Chondrocyte (in vitro differentiated cells): ENCODE results near the gene KIF12. TPM values are rescaled to one million over a fixed set of nuclear protein-coding genes. Genes with fewer than 3 reads are reported as not detected.

ENCODE experiments used
- DNase-seq: peaks from one replicate; pipeline ENCODE4 v3.0.0; 2021; ENCODE audit warnings: mixed read lengths, low spot score
- H3K27ac Mint-ChIP-seq: one replicate; pipeline ENCODE4 v1.8.0; 2021; ENCODE audit warnings: mild to moderate bottlenecking, moderate library complexity, mixed read lengths; ENCODE audit not compliant: unreplicated experiment
- H3K27me3 Mint-ChIP-seq: 2 replicates; pipeline ENCODE4 v1.8.0; 2021; ENCODE audit warnings: low read depth, mixed read lengths
- H3K36me3 Mint-ChIP-seq: 2 replicates; pipeline ENCODE4 v1.8.0; 2021; ENCODE audit warnings: low read depth, mixed read lengths
- H3K4me1 Mint-ChIP-seq: 2 replicates; pipeline ENCODE4 v1.8.0; 2021; ENCODE audit warnings: low read depth, mild to moderate bottlenecking, mixed read lengths
- H3K4me3 Mint-ChIP-seq: one replicate; pipeline ENCODE4 v1.8.0; 2021; ENCODE audit warnings: mild to moderate bottlenecking, moderate library complexity, mixed read lengths; ENCODE audit not compliant: unreplicated experiment
- H3K9me3 Mint-ChIP-seq: 2 replicates; pipeline ENCODE4 v1.8.0; 2021; ENCODE audit warnings: low read depth, mixed read lengths
- total RNA-seq: library from RNA; stranded (reverse); gene quantifications from 3 replicates; pipeline ENCODE4 v1.2.1, GENCODE V29; 2021
- TF ChIP-seq, protein P1 (sequence below): fragments of 200-600 bp; sonication (generic); IDR thresholded peaks from 2 replicates; pipeline ENCODE4 v1.5.0; 2021; ENCODE audit warnings: antibody characterized with exemption, mild to moderate bottlenecking, moderate library complexity

KIF12 gene
- total RNA-seq, 1 donor from 2014 or later = 0.70 TPM

DNA sequence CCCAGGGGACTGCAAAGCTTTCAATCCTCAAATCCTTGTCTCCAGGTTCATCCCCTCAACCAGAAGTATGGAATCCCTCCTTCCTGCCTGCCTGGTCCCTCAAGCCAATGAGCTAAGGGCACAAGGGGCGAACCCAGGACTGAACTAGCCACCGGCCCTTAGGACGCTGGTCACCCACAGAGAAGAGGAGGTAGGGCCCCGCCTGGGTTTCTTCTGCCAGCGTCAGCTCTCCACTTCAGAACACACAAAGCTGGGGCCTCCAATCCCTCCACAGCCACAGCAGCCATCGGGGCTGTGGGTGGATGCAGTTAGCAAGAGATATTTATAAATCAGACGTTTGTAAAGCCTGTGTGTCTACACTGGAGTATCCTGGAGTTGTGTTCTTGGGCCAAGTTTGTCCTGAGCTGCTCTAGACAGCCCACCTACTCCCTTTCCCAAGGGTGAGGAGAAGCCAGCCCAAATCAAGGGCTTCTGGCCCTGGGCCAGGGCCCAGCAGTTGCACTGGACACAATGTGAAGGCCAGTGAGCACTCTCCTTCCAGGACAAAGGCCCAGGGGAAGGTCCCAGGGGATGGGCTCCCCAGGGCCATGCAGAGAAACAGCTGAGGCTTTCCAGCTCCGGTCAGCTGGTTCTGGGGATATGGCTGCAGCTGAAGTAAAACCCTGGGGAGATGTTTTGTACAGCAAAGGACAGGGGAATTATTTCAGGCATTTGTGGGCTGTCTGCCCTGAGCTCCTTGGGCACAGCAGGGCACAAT is 39.9 kb downstream of the KIF12 start:
- Mint-ChIP-seq H3K4me3 (no peak overlapping the region), H3K9me3 (peaks cover 6% of the 10 kb centered on the region)
- TF ChIP-seq, protein P1, sequence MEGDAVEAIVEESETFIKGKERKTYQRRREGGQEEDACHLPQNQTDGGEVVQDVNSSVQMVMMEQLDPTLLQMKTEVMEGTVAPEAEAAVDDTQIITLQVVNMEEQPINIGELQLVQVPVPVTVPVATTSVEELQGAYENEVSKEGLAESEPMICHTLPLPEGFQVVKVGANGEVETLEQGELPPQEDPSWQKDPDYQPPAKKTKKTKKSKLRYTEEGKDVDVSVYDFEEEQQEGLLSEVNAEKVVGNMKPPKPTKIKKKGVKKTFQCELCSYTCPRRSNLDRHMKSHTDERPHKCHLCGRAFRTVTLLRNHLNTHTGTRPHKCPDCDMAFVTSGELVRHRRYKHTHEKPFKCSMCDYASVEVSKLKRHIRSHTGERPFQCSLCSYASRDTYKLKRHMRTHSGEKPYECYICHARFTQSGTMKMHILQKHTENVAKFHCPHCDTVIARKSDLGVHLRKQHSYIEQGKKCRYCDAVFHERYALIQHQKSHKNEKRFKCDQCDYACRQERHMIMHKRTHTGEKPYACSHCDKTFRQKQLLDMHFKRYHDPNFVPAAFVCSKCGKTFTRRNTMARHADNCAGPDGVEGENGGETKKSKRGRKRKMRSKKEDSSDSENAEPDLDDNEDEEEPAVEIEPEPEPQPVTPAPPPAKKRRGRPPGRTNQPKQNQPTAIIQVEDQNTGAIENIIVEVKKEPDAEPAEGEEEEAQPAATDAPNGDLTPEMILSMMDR = no peak

DNA sequence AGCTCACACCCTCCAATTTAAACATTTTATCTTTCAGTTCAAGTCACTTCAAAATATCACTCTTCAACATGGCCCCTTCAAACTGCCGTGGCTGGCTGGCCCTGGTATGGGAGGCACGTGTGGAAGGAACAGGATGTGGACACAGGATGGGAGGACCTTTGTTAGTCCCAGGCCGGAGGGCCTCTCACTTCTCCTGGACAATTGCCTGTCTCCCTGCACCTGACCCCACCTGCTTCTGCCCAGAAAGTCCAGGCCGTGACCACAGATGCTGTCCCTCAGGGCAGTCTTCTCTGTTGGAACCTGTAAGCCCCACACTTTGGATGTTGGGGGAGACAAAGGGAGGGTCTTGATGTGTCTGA is 40.4 kb downstream of the KIF12 start:
- peaks cover 6% of the 10 kb centered on the region for H3K36me3 Mint-ChIP-seq
- peak overlapping the region; percentile 30 for H3K27ac Mint-ChIP-seq

More for the DNA sequence above, 39.9 kb downstream of the KIF12 start:
- peaks cover 21% of the 10 kb centered on the region for H3K4me1 Mint-ChIP-seq
- DNase-seq = no peak
- H3K27me3 Mint-ChIP-seq = peaks cover 2% of the 10 kb centered on the region
- peak overlapping the region; percentile 30 for H3K27ac Mint-ChIP-seq
- H3K36me3 Mint-ChIP-seq = peaks cover 6% of the 10 kb centered on the region

DNA sequence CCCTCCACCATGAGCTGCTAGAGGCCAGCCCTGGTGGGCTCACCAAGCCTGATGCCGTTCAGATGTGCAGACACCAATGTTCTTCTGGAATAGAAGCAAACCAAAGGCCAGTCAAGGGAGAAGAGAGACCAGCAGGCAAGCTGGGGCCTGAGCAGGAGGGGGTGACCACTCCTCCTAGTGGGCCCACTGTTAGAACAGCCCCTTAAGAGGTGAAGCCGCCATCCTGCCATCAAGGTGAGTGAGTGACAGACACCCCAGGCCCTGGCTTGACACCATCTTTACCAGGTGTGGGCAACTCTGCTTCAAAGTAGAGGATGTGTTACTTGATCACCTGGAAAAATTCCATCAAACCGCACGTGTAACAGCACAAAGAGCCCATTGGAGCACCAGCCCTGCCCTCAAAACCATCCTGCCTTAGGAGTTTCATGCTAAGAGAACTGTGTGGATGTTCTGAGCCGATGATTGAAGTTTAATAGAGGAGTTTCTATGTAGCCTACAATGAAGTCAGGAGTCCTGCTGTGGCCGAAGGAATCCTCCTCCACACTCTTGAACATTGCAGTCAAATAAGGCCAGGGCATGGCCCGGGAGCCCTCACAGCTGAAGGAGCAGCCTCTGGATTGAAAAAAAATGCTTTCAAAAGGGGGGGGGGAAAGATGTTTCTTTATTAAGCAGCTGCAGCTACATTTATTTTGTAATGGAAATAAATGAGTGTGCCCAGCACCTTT is 41.8 kb downstream of the KIF12 start:
- Mint-ChIP-seq H3K27ac (no peak overlapping the region), H3K4me1 (peaks cover 21% of the 10 kb centered on the region), H3K27me3 (no peaks in the 10 kb centered on the region), H3K36me3 (peaks cover 6% of the 10 kb centered on the region), H3K4me3 (no peak overlapping the region), H3K9me3 (no peaks in the 10 kb centered on the region)
- TF ChIP-seq, protein P1 = no peak
- DNase-seq = peak; percentile 48

More for the DNA sequence above, 40.4 kb downstream of the KIF12 start:
- Mint-ChIP-seq H3K9me3 (peaks cover 4% of the 10 kb centered on the region), H3K4me3 (no peak overlapping the region), H3K4me1 (peaks cover 21% of the 10 kb centered on the region), H3K27me3 (peaks cover 2% of the 10 kb centered on the region)
- peak; percentile 60 for DNase-seq
- TF ChIP-seq, protein P1 = no peak

DNA sequence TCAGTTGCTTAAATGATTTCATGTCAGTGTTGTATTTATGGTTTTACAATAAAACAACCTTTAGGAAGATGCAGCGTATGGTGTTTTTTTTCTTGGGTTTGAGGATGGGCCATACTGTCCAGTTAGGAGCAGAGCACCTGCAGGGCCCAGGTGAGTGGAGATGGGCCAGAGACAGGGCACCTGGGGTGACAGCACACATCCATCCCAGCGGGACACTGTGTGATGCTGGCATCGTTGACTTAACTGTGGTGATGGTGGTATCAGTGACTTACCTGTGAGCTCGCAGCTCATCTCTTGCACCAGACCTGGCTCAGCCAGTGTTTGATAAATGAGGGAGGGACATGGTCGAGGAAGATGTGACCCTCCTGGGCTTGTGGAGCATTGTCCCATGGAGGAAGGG is 42.6 kb downstream of the KIF12 start:
- TF ChIP-seq, protein P1 = no peak
- no peak overlapping the region for H3K4me3 Mint-ChIP-seq
- no peak overlapping the region for H3K27ac Mint-ChIP-seq
- H3K9me3 Mint-ChIP-seq = no peaks in the 10 kb centered on the region
- peaks cover 21% of the 10 kb centered on the region for H3K4me1 Mint-ChIP-seq
- H3K27me3 Mint-ChIP-seq = no peaks in the 10 kb centered on the region
- DNase-seq = peak; percentile 50
- H3K36me3 Mint-ChIP-seq = peaks cover 10% of the 10 kb centered on the region

DNA sequence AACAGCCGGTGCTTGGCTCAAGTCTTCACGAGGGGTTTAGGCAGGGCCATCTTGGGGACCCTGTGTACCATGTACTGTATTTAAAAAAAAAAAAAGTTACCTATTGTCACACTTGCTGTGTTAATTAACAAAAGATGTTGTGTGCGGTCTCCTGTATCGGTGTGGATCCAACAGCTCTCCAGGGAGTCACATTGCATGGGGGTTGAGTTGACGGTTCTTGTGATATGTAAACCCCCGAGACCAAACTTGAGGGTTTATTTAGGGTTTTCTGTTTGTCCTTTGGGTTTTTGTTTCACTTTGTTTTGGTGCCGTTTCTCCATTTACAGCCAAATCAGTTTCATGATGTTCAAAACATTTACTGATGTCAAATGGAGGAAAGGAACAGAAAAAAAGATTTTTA is 43.2 kb downstream of the KIF12 start:
- DNase-seq = no peak
- TF ChIP-seq, protein P1 = no peak
- Mint-ChIP-seq H3K27me3 (no peaks in the 10 kb centered on the region), H3K9me3 (no peaks in the 10 kb centered on the region), H3K4me3 (no peak overlapping the region), H3K27ac (no peak overlapping the region), H3K36me3 (peaks cover 14% of the 10 kb centered on the region), H3K4me1 (peaks cover 21% of the 10 kb centered on the region)
